Vagina (tissue), 2 donors: ENCODE data around the gene MYRIP. TPM values are rescaled to one million over a fixed set of nuclear protein-coding genes. Genes with fewer than 3 reads are reported as not detected.

Experiments
- DNase-seq, 2 donors: peaks; one replicate each; pipeline ENCODE4 v3.0.0-alpha.2; 2017; ENCODE audit errors: extremely low spot score in 2 of 2
- H3K27ac ChIP-seq: fragments of 200-600 bp; sonication (generic); one replicate; pipeline ENCODE4 v1.5.1; 2019
- H3K27me3 ChIP-seq: fragments of 200-600 bp; sonication (generic); one replicate; pipeline ENCODE4 v1.5.1; 2019
- H3K36me3 ChIP-seq, 2 donors: fragments of 200-600 bp; sonication (generic); one replicate each; pipeline ENCODE4 v1.5.1; 2017 to 2019
- H3K4me1 ChIP-seq: fragments of 200-600 bp; sonication (generic); one replicate; pipeline ENCODE4 v1.5.1; 2019
- H3K4me3 ChIP-seq, 2 donors: fragments of 200-600 bp; sonication (generic); 1 replicate in 1 of 2; 2 replicates in 1 of 2; pipeline ENCODE4 v1.5.1; 2016 to 2019
- H3K9me3 ChIP-seq: fragments of 200-600 bp; sonication (generic); one replicate; pipeline ENCODE4 v1.5.1; 2019
- POLR2A ChIP-seq, 2 donors: fragments of 450-650 bp; IDR thresholded peaks; one replicate each; pipeline ENCODE4 v1.6.1; 2017; ENCODE audit warnings: antibody characterized with exemption in 2 of 2, mild to moderate bottlenecking in 2 of 2, moderate library complexity in 2 of 2
- POLR2AphosphoS5 ChIP-seq, 2 donors: sonication (generic); formaldehyde crosslinking; IDR thresholded peaks; one replicate each; pipeline ENCODE4 v1.9.0; 2017; ENCODE audit warnings: antibody characterized with exemption in 2 of 2, mild to moderate bottlenecking in 2 of 2, low read depth in 1 of 2; ENCODE audit not compliant: insufficient read depth in 1 of 2
- intact Hi-C: fragments of 100-400 bp; cut with DNase I; formaldehyde crosslinking; loops from one replicate; pipeline ENCODE4 v1.15.1; 2023
- total RNA-seq: library from RNA; depleted of rRNA; stranded (reverse); fragments of >200 nt; gene quantifications from one replicate; pipeline ENCODE4 v1.2.3, GENCODE V29; 2016
- TF ChIP-seq, protein P1 (sequence below), 3 experiments: fragments of 450-650 bp in 2 of 3; fragments of 200-600 bp in 1 of 3; sonication (generic) in 1 of 3; IDR thresholded peaks; one replicate each; pipeline ENCODE4 v1.5.1; 2017 to 2019; ENCODE audit warnings: antibody characterized with exemption in 3 of 3, mild to moderate bottlenecking in 2 of 3, moderate library complexity in 2 of 3

The MYRIP gene
- 7.4 TPM for total RNA-seq

DNA sequence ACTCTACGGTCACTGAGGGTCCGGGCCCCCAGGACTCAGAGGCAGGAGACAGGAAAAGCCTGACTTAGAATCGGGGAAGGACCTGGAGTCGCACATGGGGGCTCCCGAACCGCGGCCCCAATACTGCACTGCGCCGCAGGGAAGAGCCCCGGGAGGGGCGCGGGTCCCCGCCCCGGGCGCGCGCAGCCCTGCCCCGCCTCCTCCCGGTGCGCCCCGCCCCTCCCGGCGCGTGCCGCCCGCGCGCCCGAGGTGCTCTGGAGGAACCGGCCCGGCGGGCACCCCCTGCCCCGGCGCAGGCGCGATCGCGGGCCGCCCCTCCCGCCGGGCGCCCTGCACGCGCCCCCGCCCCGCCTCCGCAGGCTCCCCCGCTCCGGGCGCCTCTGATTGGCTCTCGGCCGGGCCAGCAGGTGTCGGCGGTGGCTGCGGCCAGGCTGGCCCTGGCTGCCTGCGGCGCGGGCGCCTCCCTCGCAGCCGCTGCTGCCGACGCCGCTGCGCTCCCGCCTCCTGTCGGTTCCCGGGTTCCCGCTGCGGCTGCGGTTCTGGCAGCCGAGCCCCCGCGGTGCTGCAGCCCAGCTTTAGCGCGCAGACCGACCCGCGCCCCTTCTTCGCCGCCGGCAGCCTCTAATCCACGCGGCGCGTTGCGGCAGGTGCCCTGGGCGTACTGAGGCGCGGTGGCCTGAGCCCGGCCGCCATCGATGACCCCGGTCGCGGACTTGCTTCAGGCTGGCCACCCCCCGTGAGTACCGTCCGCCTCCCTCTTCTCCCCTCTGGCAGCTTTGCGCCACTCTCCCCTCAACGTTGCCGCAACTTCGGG is at the start of gene MYRIP:
TSS of gene MYRIP (plus strand) at position 429 of the 814 bp plus-strand sequence. CDS start 91,208 bp downstream, outside the sequence.
- Histone ChIP-seq H3K4me1 (peaks cover 10% of the 10 kb centered on the region), H3K27ac (no peak within 1 kb of the TSS), H3K27me3 (no peaks in the 10 kb centered on the region), H3K4me3 (peak within 1 kb of the TSS; percentile 49 to 54), H3K36me3 (no peaks in the 10 kb centered on the region), H3K9me3 (no peaks in the 10 kb centered on the region)
- no peak for DNase-seq
- TF ChIP-seq, protein P1, sequence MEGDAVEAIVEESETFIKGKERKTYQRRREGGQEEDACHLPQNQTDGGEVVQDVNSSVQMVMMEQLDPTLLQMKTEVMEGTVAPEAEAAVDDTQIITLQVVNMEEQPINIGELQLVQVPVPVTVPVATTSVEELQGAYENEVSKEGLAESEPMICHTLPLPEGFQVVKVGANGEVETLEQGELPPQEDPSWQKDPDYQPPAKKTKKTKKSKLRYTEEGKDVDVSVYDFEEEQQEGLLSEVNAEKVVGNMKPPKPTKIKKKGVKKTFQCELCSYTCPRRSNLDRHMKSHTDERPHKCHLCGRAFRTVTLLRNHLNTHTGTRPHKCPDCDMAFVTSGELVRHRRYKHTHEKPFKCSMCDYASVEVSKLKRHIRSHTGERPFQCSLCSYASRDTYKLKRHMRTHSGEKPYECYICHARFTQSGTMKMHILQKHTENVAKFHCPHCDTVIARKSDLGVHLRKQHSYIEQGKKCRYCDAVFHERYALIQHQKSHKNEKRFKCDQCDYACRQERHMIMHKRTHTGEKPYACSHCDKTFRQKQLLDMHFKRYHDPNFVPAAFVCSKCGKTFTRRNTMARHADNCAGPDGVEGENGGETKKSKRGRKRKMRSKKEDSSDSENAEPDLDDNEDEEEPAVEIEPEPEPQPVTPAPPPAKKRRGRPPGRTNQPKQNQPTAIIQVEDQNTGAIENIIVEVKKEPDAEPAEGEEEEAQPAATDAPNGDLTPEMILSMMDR (IDR thresholded peaks at IDR 0.05) = no peak
- no peak for TF ChIP-seq POLR2A (IDR thresholded peaks at IDR 0.05)
- TF ChIP-seq POLR2AphosphoS5 (IDR thresholded peaks at IDR 0.05; ENCODE audit: insufficient read depth in 1 of 2, low read depth in 1 of 2) = no peak
- intact Hi-C loops = no loop called here

DNA sequence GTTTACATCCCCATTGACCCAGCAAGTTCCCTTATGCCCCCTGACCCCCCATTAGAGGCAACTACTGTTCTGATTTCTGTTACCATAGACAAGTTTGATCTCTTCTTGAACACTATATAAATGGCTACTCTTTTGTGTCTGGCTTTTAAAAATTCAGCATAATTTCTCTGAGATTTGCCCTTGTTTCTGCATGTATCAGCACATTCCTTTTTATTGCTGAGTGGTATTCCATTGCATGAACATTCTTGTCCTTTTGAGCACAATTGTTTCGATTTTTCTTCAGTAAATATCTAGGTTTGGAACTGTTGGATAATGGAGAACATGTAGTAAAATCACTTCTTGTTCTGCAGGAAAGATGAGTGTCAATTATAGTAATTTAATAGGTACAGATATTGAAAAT is 49.1 kb upstream of the MYRIP start:
- H3K9me3 ChIP-seq = no peaks in the 10 kb centered on the region
- no peak for DNase-seq
- H3K36me3 ChIP-seq = no peaks in the 10 kb centered on the region

DNA sequence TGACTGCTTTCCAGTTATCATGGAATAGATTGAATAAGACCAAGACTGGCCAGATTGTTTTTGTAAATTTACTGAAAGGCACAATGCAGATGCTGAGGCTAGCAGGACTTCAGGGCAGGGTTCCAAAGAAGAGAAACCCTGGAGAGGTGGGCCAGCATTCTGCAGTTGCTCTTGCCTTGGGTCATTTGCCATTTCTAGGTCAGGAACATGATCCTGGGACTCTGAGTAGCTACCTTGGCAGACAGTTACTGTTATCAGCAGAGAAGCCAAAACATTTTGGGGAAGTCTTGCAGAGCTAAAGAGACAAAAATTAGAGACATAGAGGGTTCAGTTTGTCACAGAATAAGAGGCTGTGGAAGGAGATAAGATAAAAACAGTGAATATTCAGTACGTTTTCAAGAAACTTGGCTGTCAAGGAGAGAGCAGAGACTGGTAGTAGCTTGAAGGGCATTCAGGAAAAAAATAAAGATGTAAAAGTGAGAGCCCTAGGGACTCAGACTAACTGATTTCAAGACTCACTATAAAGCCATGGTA is 46.8 kb upstream of the MYRIP start:
- H3K27ac ChIP-seq = no peak overlapping the region
- no peaks in the 10 kb centered on the region for H3K4me1 ChIP-seq
- intact Hi-C loops = no loop called here
- H3K27me3 ChIP-seq = no peaks in the 10 kb centered on the region
- H3K36me3 ChIP-seq = no peaks in the 10 kb centered on the region
- TF ChIP-seq POLR2AphosphoS5 (IDR thresholded peaks at IDR 0.05; ENCODE audit: insufficient read depth in 1 of 2, low read depth in 1 of 2) = no peak
- H3K9me3 ChIP-seq = no peaks in the 10 kb centered on the region
- no peak for DNase-seq
- no peak overlapping the region for H3K4me3 ChIP-seq

More for the DNA sequence above, 49.1 kb upstream of the MYRIP start:
- Histone ChIP-seq H3K27me3 (no peaks in the 10 kb centered on the region), H3K4me3 (no peak overlapping the region), H3K4me1 (no peaks in the 10 kb centered on the region), H3K27ac (no peak overlapping the region)
- TF ChIP-seq, protein P1 (IDR thresholded peaks at IDR 0.05) = no peak
- TF ChIP-seq POLR2A (IDR thresholded peaks at IDR 0.05) (no peak), POLR2AphosphoS5 (IDR thresholded peaks at IDR 0.05; ENCODE audit: insufficient read depth in 1 of 2, low read depth in 1 of 2) (no peak)
- intact Hi-C loops = no loop called here

GRCh38 chr3:39763390-39763789 is 46.0 kb upstream of the MYRIP start:
- intact Hi-C loops = no loop called here
- no peak overlapping the region for H3K4me3 ChIP-seq
- no peak for DNase-seq
- H3K9me3 ChIP-seq = no peaks in the 10 kb centered on the region
- no peak for TF ChIP-seq POLR2AphosphoS5 (IDR thresholded peaks at IDR 0.05; ENCODE audit: insufficient read depth in 1 of 2, low read depth in 1 of 2)
- TF ChIP-seq, protein P1 (IDR thresholded peaks at IDR 0.05) = no peak
- no peak for TF ChIP-seq POLR2A (IDR thresholded peaks at IDR 0.05)
- H3K36me3 ChIP-seq = no peaks in the 10 kb centered on the region
- H3K27ac ChIP-seq = no peak overlapping the region
- no peaks in the 10 kb centered on the region for H3K4me1 ChIP-seq
- H3K27me3 ChIP-seq = no peaks in the 10 kb centered on the region

- no peak for DNase-seq
- Histone ChIP-seq H3K36me3 (no peaks in the 10 kb centered on the region), H3K27me3 (no peaks in the 10 kb centered on the region), H3K9me3 (no peaks in the 10 kb centered on the region), H3K27ac (no peak overlapping the region), H3K4me1 (no peaks in the 10 kb centered on the region), H3K4me3 (no peak overlapping the region)
- TF ChIP-seq, protein P1 (IDR thresholded peaks at IDR 0.05) = no peak
- no peak for TF ChIP-seq POLR2A (IDR thresholded peaks at IDR 0.05)
- no peak for TF ChIP-seq POLR2AphosphoS5 (IDR thresholded peaks at IDR 0.05; ENCODE audit: insufficient read depth in 1 of 2, low read depth in 1 of 2)
- intact Hi-C loops = no loop called here
These were observed 43.8 kb upstream of the MYRIP start for GRCh38 chr3:39765575-39765974.
